GM21723 (cell line): Measurements from ENCODE around the gene RBMS3.
"Not testable (repeated sequence)": the region's sequence is repeated elsewhere in the genome, so short reads cannot be mapped to it uniquely, and the experiment has no call there.

Source experiments
- ATAC-seq: cut with Tn5 transposase; IDR thresholded peaks from one replicate; pipeline ENCODE4 v1.9.1; 2021; ENCODE audit warnings: mild to moderate bottlenecking, moderate library complexity; ENCODE audit not compliant: unreplicated experiment

The RBMS3 gene

GRCh38 chr3:29473481-29474170, 192.8 kb downstream of the RBMS3 start:
- not testable (repeated sequence) for ATAC-seq

DNA sequence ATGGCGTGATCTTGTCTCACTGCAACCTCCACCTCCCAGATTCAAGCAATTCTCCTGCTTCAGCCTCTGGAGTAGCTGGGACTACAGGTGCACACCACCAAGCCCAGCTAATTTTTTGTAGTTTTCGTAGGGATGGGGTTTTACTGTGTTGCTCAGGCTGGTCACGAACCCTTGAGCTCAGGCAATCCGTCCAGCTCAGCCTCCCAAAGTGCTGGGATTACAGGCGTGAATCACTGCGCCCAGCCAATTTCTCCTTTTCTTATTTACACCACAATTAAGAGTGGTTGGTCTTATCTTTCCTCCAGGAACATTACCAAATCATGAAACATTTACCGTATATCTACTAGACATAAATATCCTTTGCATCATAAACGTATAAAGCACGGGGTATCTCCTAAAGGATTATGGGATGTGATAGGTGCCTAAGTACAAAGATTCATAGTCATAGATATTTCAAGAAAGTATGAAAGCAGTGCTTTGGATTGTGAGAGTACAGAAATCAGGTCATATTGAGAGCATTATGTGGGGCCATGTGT, 194.5 kb downstream of the RBMS3 start:
- ATAC-seq, result no peak

DNA sequence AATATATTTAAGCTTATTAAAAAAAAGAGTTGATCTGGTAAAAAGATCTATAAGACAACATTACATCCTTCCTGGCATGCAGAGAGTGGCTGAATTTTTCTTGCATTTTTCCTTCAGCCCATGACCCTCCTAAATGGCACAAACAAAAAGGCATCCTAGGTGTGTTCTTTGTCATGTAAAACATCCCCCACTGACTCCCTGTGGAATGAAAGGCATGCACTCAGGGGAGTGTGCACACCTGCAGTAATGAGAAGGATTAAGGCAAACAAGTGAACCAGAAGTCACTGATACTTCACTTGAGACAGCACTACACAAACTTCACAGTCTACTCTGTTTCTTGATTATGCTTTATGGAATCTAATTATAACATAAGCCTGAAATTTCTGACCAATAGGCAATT, 195.0 kb downstream of the RBMS3 start:
- ATAC-seq, result no peak

DNA sequence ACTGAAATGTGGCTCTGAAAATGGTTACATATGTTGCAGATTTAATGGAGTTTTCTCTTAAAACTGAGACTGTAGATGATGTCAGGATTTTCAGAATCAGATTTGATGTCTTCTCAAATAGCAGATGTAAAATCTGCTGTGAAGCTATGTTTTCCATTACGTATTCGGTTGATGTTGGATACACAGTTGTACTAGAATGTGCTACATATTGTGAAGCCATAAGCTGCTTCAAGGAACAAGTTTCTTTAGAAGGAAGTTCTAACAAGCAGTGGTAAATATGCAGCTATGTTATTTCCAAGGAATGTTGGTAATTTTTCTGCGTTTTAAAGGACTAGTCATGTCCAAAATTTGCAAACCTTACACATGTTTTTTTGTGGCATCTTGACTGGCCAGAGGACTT, 197.7 kb downstream of the RBMS3 start:
- no peak for ATAC-seq

DNA sequence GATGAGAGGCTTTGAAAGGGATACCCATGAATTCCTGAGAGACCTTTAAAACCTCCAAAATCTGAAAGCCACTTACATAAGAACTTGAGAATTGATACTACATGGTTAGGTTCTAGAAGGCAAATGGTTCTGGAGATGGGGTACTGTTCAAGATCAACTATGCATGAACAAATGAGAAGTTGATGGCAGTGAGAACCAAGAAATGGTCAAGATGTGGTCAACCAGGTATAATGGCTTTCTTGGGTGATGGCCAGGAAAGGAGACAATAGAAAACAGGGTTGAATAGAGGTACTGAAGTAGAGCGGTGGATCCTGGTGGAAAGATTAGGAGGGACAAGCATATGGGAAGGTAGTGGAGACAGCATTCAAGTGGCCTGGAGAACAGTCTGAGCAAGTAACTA, 200.4 kb downstream of the RBMS3 start:
- no peak for ATAC-seq

- ATAC-seq, result no peak
Observed at GRCh38 chr3:29481969-29482767, 201.3 kb downstream of the RBMS3 start.

- ATAC-seq, result no peak
Observed at GRCh38 chr3:29484633-29485032, 203.8 kb downstream of the RBMS3 start.

DNA sequence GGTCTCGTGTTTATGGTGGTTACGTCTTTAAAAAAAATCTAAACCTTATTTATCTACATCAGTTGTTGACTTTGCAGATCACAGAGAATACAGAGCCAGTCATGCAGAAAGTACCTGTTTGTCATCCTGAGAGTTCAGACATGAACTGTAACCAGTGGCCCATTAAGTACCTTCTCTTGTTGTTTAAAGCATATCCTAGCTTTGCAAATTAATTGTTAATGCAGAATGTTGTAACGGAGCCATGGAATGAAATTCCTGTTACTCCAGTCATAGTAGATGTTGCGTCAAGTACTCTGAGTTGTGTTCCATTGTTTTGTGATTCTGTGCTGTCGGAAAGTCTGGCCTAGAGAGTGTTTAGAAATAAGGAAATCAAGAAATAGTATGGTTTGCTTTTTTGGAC, 205.2 kb downstream of the RBMS3 start:
- ATAC-seq, result no peak

- no peak for ATAC-seq
Observed at GRCh38 chr3:29486917-29487316, 206.0 kb downstream of the RBMS3 start.

DNA sequence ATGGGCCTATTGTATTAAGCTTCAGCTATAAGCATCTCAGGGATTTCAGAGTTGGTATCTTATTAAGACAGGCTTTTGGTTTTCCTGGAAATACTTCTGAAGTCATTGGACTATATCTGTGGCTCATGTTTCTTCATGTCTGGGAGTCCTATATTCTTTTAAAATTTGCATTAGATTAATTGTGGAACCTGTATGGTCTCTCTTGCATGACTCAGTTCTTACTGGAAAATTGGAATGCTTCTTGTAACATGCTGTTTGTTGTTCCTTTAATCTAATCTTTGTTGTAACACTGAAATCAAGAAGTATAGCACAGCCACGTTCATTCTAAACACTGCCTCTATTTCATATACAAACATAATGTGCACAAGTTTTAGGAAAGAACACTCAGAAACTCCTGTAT, 208.1 kb downstream of the RBMS3 start:
- ATAC-seq, result no peak

GRCh38 chr3:29493109-29493508, 212.2 kb downstream of the RBMS3 start:
- no peak for ATAC-seq

DNA sequence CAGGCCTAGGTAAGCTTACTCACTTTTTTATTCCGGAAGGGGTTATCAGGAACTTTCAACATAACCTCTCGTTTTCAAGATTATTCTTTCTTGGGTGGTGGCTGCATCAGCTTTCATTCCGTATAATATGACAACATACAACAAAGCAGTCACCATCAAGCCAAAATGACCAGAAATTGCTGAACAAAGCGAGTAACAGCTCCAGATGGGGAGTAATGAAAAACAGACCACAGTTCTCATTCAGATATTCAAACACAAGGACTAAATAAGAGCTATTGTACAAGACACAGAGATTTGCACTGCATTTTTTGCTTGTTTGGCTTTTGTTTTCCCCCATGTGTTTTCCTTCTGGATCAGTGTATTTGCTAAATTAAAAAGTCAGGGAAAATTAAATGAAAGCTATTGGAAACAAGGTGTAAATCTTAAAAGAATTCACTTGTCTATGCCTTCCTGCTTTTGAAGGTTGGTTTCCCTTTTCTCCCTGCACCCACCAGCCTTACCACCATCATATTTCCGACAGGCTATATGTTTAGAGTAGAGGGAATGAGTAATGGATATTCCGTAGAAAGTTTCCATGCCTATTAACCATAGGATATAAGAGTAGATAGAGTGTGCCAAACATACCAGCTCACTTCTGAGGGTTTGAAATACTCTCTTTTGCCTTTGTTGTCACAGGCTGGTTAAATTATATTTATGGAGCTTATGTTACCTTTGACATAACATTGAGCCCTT, 213.6 kb downstream of the RBMS3 start:
- ATAC-seq, result no peak

GRCh38 chr3:29497282-29497681, 216.4 kb downstream of the RBMS3 start:
- ATAC-seq, result no peak

GRCh38 chr3:29502771-29503170, 221.9 kb downstream of the RBMS3 start:
- ATAC-seq, result no peak

DNA sequence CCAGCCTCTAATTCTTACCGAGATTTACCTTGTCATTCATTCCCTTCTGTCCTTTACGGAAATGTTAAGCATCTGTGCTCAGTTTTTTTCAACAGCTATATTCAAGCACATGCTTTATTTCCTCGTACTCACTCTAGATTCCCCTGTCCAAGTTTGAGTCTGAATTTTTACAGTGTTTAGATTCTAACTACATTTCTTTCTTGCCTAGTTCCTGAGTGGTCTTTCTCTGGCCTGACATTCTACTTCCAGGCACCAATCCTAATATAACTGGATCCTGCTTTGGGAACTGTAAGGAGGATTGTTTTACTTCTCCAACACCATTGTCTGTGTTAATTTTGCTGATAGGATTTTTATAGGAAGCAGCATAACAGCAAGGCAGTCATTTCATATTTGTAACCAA, 222.4 kb downstream of the RBMS3 start:
- no peak for ATAC-seq

DNA sequence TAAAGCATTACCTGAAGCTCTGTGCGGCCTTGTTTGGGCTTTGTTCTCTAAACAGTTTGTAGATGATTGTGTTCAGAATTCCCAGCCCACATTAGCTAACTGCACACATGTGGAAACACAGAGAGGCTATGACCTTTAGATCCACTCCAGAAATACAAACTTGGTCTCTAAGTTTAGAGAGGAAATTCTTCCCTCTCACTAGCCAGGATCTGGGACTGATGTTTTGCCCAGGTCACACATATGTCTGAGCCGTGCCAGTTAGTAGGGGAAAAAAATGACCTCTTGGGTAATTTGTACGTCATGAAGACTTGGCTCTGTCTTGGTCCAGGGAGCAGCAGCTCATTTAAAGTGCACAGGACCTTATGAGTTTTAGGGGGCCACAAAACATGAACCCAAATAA, 223.1 kb downstream of the RBMS3 start:
- no peak for ATAC-seq

DNA sequence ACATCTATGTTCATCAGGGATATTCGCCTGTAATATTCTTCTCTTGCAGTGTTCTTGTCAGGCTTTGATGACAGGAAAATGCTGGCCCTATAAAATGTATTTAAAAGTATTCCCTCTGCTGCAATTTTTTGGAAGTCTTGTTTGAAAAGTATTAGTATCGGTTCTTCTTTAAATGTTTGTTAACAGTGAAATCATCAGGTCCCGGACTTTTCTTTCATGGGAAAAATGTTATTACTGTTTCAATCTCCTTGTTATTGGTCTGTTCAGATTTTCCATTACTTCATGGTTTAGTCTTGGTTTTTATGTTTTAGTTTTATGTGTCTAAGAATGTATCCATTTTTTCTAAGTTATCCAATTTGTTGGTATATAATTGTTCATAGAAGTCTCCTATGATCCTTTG, 225.6 kb downstream of the RBMS3 start:
- no peak for ATAC-seq

DNA sequence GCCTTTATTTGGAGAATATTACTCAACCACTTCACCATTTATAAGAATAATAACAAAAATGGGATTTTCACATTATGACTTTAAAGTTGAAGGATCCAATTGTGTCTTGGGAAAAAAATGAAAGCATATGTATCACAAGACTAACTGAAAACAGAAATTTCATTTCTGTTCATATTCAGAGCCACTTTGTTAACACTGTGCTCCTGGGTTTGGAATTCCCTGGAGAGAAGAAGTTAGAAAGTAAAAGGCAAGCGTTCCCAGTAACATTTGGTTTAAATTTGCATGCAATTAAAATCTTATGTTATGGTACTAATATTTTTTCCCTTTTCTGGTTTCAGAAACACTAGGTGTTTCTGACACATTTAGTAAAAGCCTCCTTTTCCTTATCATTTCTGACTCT, 230.8 kb downstream of the RBMS3 start:
- ATAC-seq, result no peak

GRCh38 chr3:29512641-29513040, 231.8 kb downstream of the RBMS3 start:
- ATAC-seq, result no peak

- no peak for ATAC-seq
Observed at GRCh38 chr3:29513236-29513635, 232.4 kb downstream of the RBMS3 start.

DNA sequence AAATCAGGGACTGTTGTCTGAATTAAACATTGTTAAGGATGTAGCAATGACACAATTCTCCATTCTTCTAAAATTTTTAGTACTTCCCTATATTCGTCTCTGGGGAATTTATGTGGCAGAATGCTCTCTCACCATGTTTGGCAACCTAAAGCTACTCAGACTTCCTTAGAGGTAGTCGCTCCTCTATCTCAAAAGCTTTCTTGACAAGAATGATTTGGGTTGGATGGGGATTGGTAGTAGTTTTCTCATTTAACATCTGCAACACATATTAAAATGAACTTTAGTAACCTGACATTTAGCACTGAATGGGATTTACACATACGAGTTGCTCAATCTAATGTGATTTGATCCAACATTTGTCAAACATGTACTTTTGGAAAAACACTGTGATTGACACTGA, 233.3 kb downstream of the RBMS3 start:
- ATAC-seq, result no peak

GRCh38 chr3:29514912-29515311, 234.0 kb downstream of the RBMS3 start:
- no peak for ATAC-seq
